ENCODE results near the gene LRRC1. TPM values are rescaled to one million over a fixed set of nuclear protein-coding genes. Genes with fewer than 3 reads are reported as not detected.

The LRRC1 gene
- total and polyA plus RNA-seq, 10 of the 15 experiments (the other 5 are each of a cell fraction or from before 2014, with no cell fraction given) = 0.35 to 9.3 (median 0.63) TPM

GRCh38 chr6:53922539-53922981 lies 127.8 kb downstream of the LRRC1 start:
- H3K36me3 ChIP-seq (ENCODE audit: control insufficient read depth in 2 of 2, insufficient read depth in 2 of 2, low read length in 1 of 2) = no peaks in the 10 kb centered on the region
- H2AFZ ChIP-seq (ENCODE audit: control insufficient read depth, low read depth, low read length) = no peak overlapping the region
- FAIRE-seq (no peak), ATAC-seq (no peak), DNase-seq (ENCODE audit: low read depth, low spot score) (no peak)
- in situ Hi-C loops (cut with MboI) (no loop called here), intact Hi-C loops (cut with micrococcal nuclease; ENCODE audit: unreplicated experiment) (no loop called here)
- ChIA-PET POLR2A (no interaction called here), SMC1A (ENCODE audit: uncharacterized antibody, unreplicated experiment) (no interaction called here), RAD21 (ENCODE audit: unreplicated experiment) (no interaction called here), CTCF (no interaction called here)
- H3K9me3 ChIP-seq (replicated peaks; ENCODE audit: control insufficient read depth, insufficient read depth, low read length) = no peaks in the 10 kb centered on the region
- TF ChIP-seq, protein P1, sequence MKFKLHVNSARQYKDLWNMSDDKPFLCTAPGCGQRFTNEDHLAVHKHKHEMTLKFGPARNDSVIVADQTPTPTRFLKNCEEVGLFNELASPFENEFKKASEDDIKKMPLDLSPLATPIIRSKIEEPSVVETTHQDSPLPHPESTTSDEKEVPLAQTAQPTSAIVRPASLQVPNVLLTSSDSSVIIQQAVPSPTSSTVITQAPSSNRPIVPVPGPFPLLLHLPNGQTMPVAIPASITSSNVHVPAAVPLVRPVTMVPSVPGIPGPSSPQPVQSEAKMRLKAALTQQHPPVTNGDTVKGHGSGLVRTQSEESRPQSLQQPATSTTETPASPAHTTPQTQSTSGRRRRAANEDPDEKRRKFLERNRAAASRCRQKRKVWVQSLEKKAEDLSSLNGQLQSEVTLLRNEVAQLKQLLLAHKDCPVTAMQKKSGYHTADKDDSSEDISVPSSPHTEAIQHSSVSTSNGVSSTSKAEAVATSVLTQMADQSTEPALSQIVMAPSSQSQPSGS (IDR thresholded peaks at IDR 0.05; ENCODE audit: low read length) = no peak
- TF ChIP-seq RBBP5 (conservative IDR thresholded peaks at IDR 0.05) = no peak
- no peak for TF ChIP-seq RELA (IDR thresholded peaks at IDR 0.05; ENCODE audit: borderline replicate concordance, partially characterized antibody)
- no peak for TF ChIP-seq POU2F2 (IDR thresholded peaks at IDR 0.05; ENCODE audit: borderline replicate concordance, low read depth, low read length)
- TF ChIP-seq SUZ12 (IDR thresholded peaks at IDR 0.05; ENCODE audit: unreplicated experiment) = no peak
- TF ChIP-seq ZNF24 (IDR thresholded peaks at IDR 0.05) = no peak
- TF ChIP-seq MEF2A (IDR thresholded peaks at IDR 0.05; ENCODE audit: insufficient read depth, low read depth, low read length) = no peak
- no peak for TF ChIP-seq STAT1 (conservative IDR thresholded peaks at IDR 0.05)
- TF ChIP-seq RFX5 (IDR thresholded peaks at IDR 0.05; ENCODE audit: low read depth, low read length) = no peak
- no peak overlapping the region for H3K4me2 ChIP-seq (ENCODE audit: control insufficient read depth, insufficient read depth)
- no peaks in the 10 kb centered on the region for H3K4me1 ChIP-seq (ENCODE audit: control insufficient read depth, insufficient read depth, low read length)
- H3K4me3 ChIP-seq = no peak overlapping the region
- H3K27ac ChIP-seq (ENCODE audit: control insufficient read depth, insufficient read depth) = no peak overlapping the region
- 78% methylated on average over 12 of the region's 14 CpGs for WGBS (ENCODE audit: insufficient coverage, insufficient replicate concordance, low lambda C conversion rate, missing lambda C conversion rate)
- no peaks in the 10 kb centered on the region for H4K20me1 ChIP-seq (ENCODE audit: control insufficient read depth, insufficient read depth)
- no TSS peak for BruUV-seq (replicated peaks)
- H3K27me3 ChIP-seq (replicated peaks in 1 of 2; ENCODE audit: control insufficient read depth in 2 of 2, insufficient read depth in 2 of 2, low read length in 1 of 2) = no peaks in the 10 kb centered on the region
- H3K79me2 ChIP-seq (ENCODE audit: control insufficient read depth, insufficient read depth, low read length) = no peaks in the 10 kb centered on the region
- H3K9ac ChIP-seq (ENCODE audit: control insufficient read depth, insufficient read depth, low read length) = no peak overlapping the region

All from GM12878 (cell line).